Dedifferentiated amniotic fluid mesenchymal stem cell (primary cell): ENCODE data around the gene SGF29.
A peak's percentile ranks its signal among the peaks of the same experiment; 100 is the strongest.
"Not testable (repeated sequence)": the region's sequence is repeated elsewhere in the genome, so short reads cannot be mapped to it uniquely, and the experiment has no call there.

Experiments used
- DNase-seq: peaks from one replicate; pipeline ENCODE4 v3.0.0-alpha.2; 2016; ENCODE audit errors: extremely low spot score

Gene SGF29

DNA sequence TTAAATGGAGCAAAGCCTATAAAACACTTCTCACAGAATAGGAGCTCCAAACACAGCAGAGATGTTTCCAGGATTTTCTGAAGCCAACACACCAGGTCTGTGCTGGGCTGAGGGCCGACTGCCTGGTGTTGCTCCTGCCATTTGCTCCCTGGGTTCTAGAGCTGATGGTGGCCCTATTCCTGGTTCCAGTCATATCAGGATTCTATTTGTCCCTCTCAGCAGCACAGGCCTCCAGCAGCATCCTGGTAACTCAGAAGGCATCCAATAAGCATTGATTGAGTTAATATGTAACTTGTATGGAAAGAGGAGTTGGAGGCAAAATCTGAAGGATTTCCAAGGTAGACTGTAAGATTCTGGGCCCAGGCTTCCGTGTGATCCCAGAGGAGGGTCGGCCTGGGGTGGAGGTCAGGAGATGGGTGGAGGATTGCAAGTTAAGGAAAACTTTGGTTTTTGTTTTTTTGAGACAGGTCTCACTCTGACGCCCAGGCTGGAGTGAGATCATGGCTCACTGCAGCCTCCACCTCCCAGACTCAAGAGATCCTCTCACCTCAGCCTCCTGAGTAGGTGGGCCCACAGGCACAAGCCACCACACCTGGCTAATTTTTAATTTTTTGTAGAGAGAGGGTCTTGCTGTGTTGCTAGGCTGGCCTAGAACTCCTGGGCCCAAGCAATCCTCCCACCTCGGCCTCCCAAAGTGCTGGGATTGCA lies 20.6 kb upstream of the SGF29 start:
- no peak for DNase-seq

- no peak for DNase-seq
These were observed 19.0 kb upstream of the SGF29 start for GRCh38 chr16:28534542-28535373.

GRCh38 chr16:28537076-28537475 lies 16.6 kb upstream of the SGF29 start:
- DNase-seq: no peak

- no peak for DNase-seq
These were observed 15.6 kb upstream of the SGF29 start for GRCh38 chr16:28537964-28538732.

- peak; percentile 95 for DNase-seq
These were observed 14.8 kb upstream of the SGF29 start, which contains the start of gene NUPR1 for GRCh38 chr16:28538733-28539596. Gene NUPR1 (minus strand): TSS chr16:28538974. CDS start chr16:28538907, 67 bp downstream.

DNA sequence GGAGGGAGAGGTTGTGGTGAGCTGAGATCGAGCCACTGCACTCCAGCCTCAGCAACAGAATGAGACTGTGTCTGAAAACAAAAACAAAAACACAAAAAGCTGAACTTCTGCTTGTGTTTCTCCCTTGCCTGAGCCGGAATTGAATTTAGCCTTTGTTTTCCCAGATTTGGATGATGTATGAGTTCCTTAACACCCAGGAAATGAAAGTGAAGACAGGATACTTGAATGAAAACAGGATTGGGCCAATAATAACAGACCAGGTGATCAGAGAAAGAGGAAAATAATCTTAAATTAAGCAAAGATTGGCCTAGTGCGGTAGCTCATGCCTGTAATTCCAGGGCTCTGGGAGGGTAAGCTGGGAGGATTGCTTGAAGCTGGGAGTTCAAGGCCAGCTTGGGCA lies 13.4 kb upstream of the SGF29 start:
- no peak for DNase-seq

DNA sequence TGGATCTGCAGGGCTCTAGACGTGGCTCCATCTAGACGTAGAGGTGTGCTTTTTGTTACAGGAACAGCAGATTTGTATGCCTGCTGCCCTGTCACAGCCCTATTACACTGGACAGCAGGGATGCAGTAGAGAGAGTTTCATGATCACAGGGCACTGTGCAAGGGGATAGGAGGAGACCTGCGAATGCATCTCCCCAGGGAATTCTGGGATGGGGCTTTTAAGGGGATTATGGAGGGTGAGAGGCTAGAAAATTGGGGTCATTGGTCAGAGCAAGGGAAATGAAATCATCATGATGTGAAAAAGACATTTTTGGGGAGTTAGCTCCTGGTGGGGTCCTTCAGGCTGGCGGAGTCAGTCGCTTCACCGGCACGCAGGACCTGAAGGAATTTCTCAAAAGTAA lies 11.1 kb upstream of the SGF29 start:
- no peak for DNase-seq

DNA sequence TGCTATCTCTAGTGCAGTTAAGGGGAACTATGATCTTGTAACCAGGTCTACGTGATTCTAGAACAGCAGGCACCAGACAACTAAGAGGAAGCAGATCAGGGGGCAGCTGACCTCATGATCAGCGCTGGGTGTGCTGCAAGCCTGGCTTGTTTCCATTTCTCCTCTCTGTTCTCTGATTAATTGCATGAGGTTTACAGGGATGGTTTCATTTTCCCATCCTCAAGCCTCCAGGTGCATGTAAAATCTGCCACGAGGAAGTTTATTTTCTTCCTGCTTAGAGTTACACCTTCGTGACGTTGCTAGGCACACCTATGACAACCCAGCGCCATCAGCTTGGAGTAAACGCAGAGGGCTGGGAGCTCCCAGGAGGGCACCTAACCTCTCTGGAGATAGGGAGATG lies 10.6 kb upstream of the SGF29 start:
- DNase-seq: no peak

- no peak for DNase-seq
These were observed 8.7 kb upstream of the SGF29 start for GRCh38 chr16:28544998-28545397.

- not testable (repeated sequence) for DNase-seq
These were observed 7.8 kb upstream of the SGF29 start for GRCh38 chr16:28545964-28546363.

DNA sequence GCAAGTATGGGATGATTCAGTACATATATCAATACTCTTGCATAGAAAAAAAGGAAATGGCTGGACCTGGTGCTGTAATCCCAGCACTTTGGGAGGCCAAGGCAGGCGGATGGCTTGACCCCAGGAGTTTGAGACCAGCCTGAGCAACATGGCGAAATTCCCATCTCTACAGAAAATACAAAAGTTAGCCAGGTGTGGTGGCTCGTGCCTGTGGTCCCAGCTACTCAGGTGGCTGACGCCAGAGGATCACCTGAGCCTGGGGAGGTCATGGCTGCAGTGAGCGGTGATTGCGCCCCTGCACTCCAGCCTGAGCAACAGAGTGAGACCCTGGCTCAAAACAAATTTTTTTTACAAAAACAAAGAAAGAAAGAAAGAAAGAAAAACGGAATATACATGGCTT lies 7.1 kb upstream of the SGF29 start:
- DNase-seq: no peak

GRCh38 chr16:28548306-28548802 lies 5.4 kb upstream of the SGF29 start:
- no peak for DNase-seq

DNA sequence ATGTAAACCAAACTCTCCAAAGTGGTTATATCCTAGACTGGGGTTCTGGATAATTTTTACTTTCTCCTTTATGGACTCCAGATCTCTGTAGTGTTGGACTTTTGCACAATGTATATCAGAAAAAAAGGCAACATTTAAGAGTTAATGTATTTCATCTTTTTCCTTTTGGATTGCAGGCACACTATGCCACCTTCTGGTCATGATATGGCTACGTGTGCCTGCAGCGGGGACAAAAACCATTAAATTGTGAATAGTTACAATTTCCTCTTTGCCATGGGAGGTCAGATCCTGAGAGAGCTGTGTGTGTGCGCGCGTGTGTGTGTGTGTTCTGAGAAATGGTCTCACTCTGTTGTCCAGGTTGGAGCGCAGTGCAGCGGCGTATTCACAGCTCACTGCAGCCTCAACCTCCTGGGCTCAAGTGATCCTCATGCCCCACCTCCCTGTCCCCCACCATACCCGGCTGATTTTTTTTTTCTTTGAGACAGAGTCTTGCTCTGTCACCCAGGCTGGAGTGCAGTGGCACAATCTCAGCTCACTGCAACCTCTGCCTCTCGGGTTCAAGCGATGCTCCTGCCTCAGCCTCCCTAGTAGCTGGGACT lies 4.3 kb upstream of the SGF29 start:
- peak; percentile 56 for DNase-seq

- no peak for DNase-seq
These were observed 1.1 kb downstream of the SGF29 start for GRCh38 chr16:28554634-28555423.

DNA sequence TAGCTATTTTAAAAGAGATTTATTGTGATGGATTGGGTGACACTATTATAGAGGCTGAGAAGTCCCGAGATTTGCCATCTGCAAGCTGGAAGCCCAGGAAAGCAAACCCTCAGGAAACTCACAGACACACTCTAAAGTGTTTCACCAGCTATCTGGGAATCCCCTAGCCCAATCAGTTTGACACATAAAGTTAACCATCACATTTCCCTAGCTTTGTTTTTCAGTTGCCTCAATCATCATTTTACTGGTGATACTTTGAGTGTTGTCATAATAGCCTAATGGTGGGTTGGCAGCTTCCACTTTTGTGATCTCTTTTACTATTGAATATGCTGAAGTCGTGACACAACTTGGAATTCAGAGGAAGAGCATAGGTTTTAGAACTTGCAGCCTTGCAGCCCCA lies 1.8 kb downstream of the SGF29 start:
- DNase-seq: no peak

DNA sequence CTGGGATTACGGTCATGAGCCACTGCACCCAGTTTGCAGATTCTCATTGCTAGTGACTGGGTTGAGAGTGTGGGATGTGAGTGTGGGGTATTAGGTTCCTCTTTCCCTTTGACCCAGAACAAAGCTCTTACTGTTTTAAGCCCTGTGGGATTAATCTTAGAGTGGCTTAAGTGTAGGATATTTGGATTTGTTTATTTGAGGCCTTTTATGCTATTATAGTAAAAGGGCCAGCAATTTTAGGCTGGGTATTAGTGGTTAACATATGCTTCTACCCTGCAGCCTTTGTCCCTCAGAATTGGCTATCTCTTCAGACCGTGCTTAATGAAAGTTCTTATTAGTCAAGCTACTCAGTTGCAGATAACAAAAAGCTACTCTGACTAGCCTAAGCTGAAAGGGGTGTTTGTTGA lies 3.2 kb downstream of the SGF29 start:
- no peak for DNase-seq

DNA sequence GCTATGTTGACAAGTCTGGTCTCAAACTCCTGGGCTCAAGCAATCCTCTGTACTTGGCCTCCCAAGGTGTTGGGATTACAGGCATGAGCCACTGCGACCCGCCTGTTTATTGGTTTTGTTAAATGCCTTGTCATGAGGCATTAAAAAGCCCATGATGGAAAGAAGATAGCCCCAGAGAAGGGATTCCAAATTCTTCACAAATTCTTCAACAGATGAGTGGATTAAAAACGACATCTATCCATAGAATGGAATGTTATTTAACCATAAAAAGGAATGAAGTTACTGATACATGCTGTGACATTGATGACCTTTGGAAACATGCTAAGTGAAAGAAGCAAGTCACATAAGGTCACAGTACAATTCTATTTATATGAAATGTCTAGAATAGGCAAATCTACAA lies 4.7 kb downstream of the SGF29 start:
- DNase-seq: no peak

GRCh38 chr16:28561557-28562187 lies 8.0 kb downstream of the SGF29 start:
- no peak for DNase-seq

DNA sequence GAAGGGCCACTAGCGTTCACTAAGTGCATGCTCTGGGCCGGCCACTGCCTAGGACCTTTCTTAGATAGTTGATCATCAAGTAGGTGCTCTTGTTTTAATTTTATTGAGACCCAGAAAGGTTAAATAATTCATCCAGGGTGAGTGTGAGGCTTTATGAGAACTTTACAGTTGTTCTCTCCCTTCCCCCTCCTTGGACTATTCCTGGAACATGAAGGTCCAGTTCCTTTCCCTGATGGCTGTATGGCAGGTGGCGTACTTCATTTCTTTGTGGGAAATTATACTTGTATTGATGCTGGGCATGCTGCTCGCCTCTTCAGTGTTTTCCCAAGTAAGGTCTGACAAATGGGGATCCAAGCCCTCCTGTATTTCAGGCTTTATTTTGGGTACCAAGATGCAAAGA lies 8.5 kb downstream of the SGF29 start:
- DNase-seq: no peak

DNA sequence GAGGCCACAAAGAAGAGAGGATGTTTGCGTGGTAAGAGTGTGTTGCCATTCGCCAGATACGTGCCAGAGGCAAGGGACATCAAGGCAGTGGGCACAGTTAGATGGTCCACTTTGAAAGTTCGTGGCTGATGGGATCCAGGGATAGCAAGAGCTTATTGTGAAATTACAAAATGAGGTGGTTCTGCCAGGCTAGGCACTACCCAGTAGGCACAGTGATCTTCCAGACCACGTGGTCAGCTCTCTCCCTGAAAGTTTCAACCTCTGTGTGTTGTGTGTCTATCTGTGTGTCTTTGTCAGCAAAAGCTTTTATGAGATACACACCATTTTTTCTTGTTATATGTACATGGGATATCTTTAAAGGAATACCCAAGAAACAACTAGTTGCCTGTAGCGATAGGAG lies 9.5 kb downstream of the SGF29 start:
- DNase-seq: no peak
